ENCODE data around the gene SNX11. TPM values are rescaled to one million over a fixed set of nuclear protein-coding genes. Genes with fewer than 3 reads are reported as not detected.
"Not testable (repeated sequence)": the region's sequence is repeated elsewhere in the genome, so short reads cannot be mapped to it uniquely, and the experiment has no call there.

SNX11 gene
- total RNA-seq, 1 experiment from 2014 or later: 28.1 TPM

DNA sequence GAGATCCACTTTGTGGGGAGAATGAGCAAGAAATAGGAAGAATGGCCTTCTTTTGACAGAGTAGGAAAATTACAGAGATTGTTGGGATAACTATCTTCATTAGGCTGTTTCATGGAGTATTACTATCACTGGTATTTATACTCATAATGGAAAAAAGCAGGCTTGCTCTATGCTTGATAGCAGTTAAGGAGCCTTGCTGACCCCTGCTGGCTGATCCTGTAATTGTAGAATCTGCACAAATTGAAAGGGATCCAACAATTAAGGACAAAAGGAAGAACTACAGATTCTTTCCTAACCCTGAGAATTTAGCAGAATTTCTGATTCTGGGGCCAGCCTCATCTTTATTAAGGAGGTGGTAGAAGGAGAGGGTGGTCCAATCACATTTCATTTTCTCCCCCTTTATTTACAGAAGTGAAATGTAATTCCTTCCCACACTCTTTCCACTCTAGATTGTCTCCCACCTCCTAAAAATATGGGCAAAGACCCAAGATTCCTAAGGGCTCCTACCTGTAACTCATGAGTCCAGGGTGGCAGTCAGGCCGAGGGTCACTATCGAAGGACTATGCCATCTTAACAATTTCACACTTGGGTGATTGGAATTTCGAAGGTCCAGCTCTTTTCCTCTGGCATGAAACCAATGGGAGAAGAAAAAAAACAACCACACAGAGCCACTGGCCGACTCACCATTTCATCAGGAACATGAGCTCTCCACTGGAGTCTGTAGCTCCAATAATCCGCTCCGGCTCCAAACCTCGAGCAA, 33.1 kb upstream of the SNX11 start:
- in situ Hi-C loops (cut with HindIII; ENCODE audit: low pct_unique_long_range_greater_than_20kb, low sequenced_read_pairs): no loop called here
- TF ChIP-seq SIN3A (IDR thresholded peaks at IDR 0.05; ENCODE audit: borderline replicate concordance, insufficient read depth, low read depth, low read length) (no peak), POLR2AphosphoS5 (IDR thresholded peaks at IDR 0.05; ENCODE audit: low read depth, low read length) (peak; percentile 0; the same call in 1 of the 2 replicates)
- TF ChIP-seq, protein P1, sequence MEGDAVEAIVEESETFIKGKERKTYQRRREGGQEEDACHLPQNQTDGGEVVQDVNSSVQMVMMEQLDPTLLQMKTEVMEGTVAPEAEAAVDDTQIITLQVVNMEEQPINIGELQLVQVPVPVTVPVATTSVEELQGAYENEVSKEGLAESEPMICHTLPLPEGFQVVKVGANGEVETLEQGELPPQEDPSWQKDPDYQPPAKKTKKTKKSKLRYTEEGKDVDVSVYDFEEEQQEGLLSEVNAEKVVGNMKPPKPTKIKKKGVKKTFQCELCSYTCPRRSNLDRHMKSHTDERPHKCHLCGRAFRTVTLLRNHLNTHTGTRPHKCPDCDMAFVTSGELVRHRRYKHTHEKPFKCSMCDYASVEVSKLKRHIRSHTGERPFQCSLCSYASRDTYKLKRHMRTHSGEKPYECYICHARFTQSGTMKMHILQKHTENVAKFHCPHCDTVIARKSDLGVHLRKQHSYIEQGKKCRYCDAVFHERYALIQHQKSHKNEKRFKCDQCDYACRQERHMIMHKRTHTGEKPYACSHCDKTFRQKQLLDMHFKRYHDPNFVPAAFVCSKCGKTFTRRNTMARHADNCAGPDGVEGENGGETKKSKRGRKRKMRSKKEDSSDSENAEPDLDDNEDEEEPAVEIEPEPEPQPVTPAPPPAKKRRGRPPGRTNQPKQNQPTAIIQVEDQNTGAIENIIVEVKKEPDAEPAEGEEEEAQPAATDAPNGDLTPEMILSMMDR (IDR thresholded peaks at IDR 0.05): peak; percentile 85
- BruUV-seq (replicated peaks): no TSS peak

DNA sequence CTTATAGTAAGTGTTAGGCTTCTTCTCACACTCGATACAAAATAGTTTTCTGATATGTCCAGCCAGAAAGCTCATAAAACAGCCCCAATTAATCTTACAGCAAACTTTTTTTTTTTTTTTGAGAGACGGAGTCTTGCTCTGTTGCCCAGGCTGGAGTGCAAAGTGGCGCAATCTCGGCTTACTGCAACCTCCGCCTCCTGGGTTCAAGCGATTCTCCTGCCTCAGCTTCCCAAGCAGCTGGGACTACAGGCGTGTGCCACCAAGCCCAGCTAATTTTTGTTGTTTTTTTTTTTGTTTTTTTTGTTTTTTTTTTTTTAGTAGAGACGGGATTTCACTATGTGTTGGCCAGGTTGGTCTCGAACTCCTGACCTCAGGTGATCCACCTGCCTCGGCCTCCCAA, 30.4 kb upstream of the SNX11 start:
- H3K4me3 ChIP-seq (ENCODE audit: low read depth in 2 of 2, low read length in 2 of 2); H3K27ac ChIP-seq (ENCODE audit: low read length); H3K9me3 ChIP-seq (ENCODE audit: control insufficient read depth, insufficient read depth, low read depth, low read length); H3K27me3 ChIP-seq (ENCODE audit: control insufficient read depth, insufficient read depth, low read length); ATAC-seq; BruUV-seq (replicated peaks); POLR2A ChIA-PET; H3K4me1 ChIP-seq (ENCODE audit: control insufficient read depth, insufficient read depth, low read length); DNase-seq (ENCODE audit: low read depth, low spot score); intact Hi-C loops (cut with micrococcal nuclease; ENCODE audit: unreplicated experiment); in situ Hi-C loops (cut with HindIII; ENCODE audit: low pct_unique_long_range_greater_than_20kb, low sequenced_read_pairs): not testable (repeated sequence)
- H3K36me3 ChIP-seq (ENCODE audit: control insufficient read depth, insufficient read depth, low read length): peaks cover 12% of the 10 kb centered on the region
- CTCF ChIA-PET: interaction anchor here (0.7 kb wide), 1 partner anchor 31 kb away, joined by 6 read pairs; no protein-coding TSS in a partner anchor

More for the DNA sequence above, 33.1 kb upstream of the SNX11 start:
- H3K9me3 ChIP-seq (ENCODE audit: control insufficient read depth, insufficient read depth, low read depth, low read length): no peaks in the 10 kb centered on the region
- peaks cover 5% of the 10 kb centered on the region; the same call in 1 of the 2 replicates for H3K4me1 ChIP-seq (ENCODE audit: control insufficient read depth, insufficient read depth, low read length)
- DNase-seq (ENCODE audit: low read depth, low spot score) (peak; percentile 53), ATAC-seq (peak; percentile 82)
- H3K4me3 ChIP-seq (ENCODE audit: low read depth in 2 of 2, low read length in 2 of 2): no peak overlapping the region
- CTCF ChIA-PET: interaction anchor here (0.6 to 1.1 kb wide), 3 partner anchors 20 to 118 kb away, joined by 3 to 6 read pairs (median 3); no protein-coding TSS in a partner anchor
- H3K27me3 ChIP-seq (ENCODE audit: control insufficient read depth, insufficient read depth, low read length): no peaks in the 10 kb centered on the region
- peaks cover 12% of the 10 kb centered on the region for H3K36me3 ChIP-seq (ENCODE audit: control insufficient read depth, insufficient read depth, low read length)
- intact Hi-C loops (cut with micrococcal nuclease; ENCODE audit: unreplicated experiment): loop anchor here (1.0 kb wide), 1 partner anchor 48 kb away; no protein-coding TSS in a partner anchor
- POLR2A ChIA-PET: interaction anchor here (0.6 to 0.7 kb wide), 2 partner anchors 9 to 48 kb away, joined by 3 to 8 read pairs; no protein-coding TSS in a partner anchor
- H3K27ac ChIP-seq (ENCODE audit: low read length): peak overlapping the region; percentile 32; the same call in 1 of the 2 replicates

DNA sequence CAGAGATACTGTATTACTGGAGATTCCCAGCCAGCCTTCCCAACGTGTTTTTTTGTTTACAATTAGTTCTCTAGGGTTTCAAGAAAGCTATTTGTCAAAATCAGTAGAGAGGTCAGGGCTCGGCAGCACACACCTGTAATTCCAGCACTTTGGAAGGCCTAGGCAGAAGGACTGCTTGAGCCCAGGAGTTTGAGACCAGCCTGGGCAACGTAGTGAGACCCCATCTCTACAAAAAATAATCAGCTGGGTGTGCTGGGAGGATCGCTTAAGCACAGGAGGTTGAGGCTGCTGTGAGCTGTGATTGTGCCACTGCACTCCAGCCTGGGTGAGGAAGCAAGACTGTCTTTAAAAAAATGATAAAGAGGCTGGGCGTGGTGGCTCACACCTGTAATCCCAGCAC, 25.7 kb upstream of the SNX11 start:
- ChIA-PET CTCF (interaction anchor here (0.6 to 0.7 kb wide), 2 partner anchors 25 to 452 kb away, joined by 3 read pairs; partner anchors contain the start of gene SNX11), POLR2A (no interaction called here)
- BruUV-seq (replicated peaks): no TSS peak
- ATAC-seq (no peak), DNase-seq (ENCODE audit: low read depth, low spot score) (no peak)
- H3K27ac ChIP-seq (ENCODE audit: low read length): no peak overlapping the region
- TF ChIP-seq SIN3A (IDR thresholded peaks at IDR 0.05; ENCODE audit: borderline replicate concordance, insufficient read depth, low read depth, low read length): no peak
- in situ Hi-C loops (cut with HindIII; ENCODE audit: low pct_unique_long_range_greater_than_20kb, low sequenced_read_pairs): no loop called here
- no peaks in the 10 kb centered on the region for H3K36me3 ChIP-seq (ENCODE audit: control insufficient read depth, insufficient read depth, low read length)
- no peaks in the 10 kb centered on the region for H3K27me3 ChIP-seq (ENCODE audit: control insufficient read depth, insufficient read depth, low read length)
- H3K4me1 ChIP-seq (ENCODE audit: control insufficient read depth, insufficient read depth, low read length): peaks cover 14% of the 10 kb centered on the region; the same call in 1 of the 2 replicates
- intact Hi-C loops (cut with micrococcal nuclease; ENCODE audit: unreplicated experiment): loop anchor here (5.0 kb wide), 1 partner anchor 45 kb away; no protein-coding TSS in a partner anchor
- H3K9me3 ChIP-seq (ENCODE audit: control insufficient read depth, insufficient read depth, low read depth, low read length): no peaks in the 10 kb centered on the region
- no peak overlapping the region for H3K4me3 ChIP-seq (ENCODE audit: low read depth in 2 of 2, low read length in 2 of 2)

DNA sequence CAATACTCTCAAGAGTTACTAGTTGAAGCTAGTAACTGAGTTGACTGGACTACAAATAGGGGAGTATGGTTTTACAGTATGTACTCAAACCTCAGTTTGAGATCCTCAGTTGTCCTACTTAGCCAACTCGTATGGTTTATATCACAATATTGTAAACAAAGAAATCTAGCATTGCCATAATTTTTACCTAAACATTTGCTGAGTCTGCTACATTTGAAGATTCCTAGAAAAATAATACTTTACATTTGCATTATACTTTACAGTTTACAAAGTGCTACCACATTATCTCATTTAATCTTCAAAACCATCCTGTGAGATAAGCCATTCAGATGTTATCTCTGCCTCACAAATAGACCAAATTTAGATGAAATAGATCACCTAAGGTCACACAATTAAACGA, 22.6 kb upstream of the SNX11 start:
- BruUV-seq (replicated peaks): TSS peak; percentile 45
- ChIA-PET CTCF (interaction anchor here (0.7 kb wide), 1 partner anchor 408 kb away, joined by 3 read pairs; no protein-coding TSS in a partner anchor), POLR2A (no interaction called here)
- in situ Hi-C loops (cut with HindIII; ENCODE audit: low pct_unique_long_range_greater_than_20kb, low sequenced_read_pairs) (no loop called here), intact Hi-C loops (cut with micrococcal nuclease; ENCODE audit: unreplicated experiment) (loop anchor here (5.0 kb wide), 1 partner anchor 42 kb away; no protein-coding TSS in a partner anchor)
- DNase-seq (ENCODE audit: low read depth, low spot score) (no peak), ATAC-seq (no peak)
- Histone ChIP-seq H3K27ac (ENCODE audit: low read length) (no peak overlapping the region), H3K4me3 (ENCODE audit: low read depth in 2 of 2, low read length in 2 of 2) (no peak overlapping the region), H3K4me1 (ENCODE audit: control insufficient read depth, insufficient read depth, low read length) (peaks cover 14% of the 10 kb centered on the region; the same call in 1 of the 2 replicates), H3K9me3 (ENCODE audit: control insufficient read depth, insufficient read depth, low read depth, low read length) (no peaks in the 10 kb centered on the region), H3K36me3 (ENCODE audit: control insufficient read depth, insufficient read depth, low read length) (no peaks in the 10 kb centered on the region), H3K27me3 (ENCODE audit: control insufficient read depth, insufficient read depth, low read length) (no peaks in the 10 kb centered on the region)
- TF ChIP-seq SIN3A (IDR thresholded peaks at IDR 0.05; ENCODE audit: borderline replicate concordance, insufficient read depth, low read depth, low read length) (no peak), POLR2AphosphoS5 (IDR thresholded peaks at IDR 0.05; ENCODE audit: low read depth, low read length) (no peak), TCF7L2 (IDR thresholded peaks at IDR 0.05; ENCODE audit: low read depth, low read length) (no peak)
- TF ChIP-seq, protein P1 (IDR thresholded peaks at IDR 0.05): no peak
- TF ChIP-seq, protein P2, sequence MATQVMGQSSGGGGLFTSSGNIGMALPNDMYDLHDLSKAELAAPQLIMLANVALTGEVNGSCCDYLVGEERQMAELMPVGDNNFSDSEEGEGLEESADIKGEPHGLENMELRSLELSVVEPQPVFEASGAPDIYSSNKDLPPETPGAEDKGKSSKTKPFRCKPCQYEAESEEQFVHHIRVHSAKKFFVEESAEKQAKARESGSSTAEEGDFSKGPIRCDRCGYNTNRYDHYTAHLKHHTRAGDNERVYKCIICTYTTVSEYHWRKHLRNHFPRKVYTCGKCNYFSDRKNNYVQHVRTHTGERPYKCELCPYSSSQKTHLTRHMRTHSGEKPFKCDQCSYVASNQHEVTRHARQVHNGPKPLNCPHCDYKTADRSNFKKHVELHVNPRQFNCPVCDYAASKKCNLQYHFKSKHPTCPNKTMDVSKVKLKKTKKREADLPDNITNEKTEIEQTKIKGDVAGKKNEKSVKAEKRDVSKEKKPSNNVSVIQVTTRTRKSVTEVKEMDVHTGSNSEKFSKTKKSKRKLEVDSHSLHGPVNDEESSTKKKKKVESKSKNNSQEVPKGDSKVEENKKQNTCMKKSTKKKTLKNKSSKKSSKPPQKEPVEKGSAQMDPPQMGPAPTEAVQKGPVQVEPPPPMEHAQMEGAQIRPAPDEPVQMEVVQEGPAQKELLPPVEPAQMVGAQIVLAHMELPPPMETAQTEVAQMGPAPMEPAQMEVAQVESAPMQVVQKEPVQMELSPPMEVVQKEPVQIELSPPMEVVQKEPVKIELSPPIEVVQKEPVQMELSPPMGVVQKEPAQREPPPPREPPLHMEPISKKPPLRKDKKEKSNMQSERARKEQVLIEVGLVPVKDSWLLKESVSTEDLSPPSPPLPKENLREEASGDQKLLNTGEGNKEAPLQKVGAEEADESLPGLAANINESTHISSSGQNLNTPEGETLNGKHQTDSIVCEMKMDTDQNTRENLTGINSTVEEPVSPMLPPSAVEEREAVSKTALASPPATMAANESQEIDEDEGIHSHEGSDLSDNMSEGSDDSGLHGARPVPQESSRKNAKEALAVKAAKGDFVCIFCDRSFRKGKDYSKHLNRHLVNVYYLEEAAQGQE (IDR thresholded peaks at IDR 0.05; ENCODE audit: insufficient read depth in 1 of 2, low read depth in 2 of 2, low read length in 1 of 2): no peak
